ENCODE data around the gene NENF.

- TF ChIP-seq EZH2 (IDR thresholded peaks at IDR 0.05; ENCODE audit: borderline replicate concordance, low read length) = no peak
- TF ChIP-seq CTCF (IDR thresholded peaks at IDR 0.05; ENCODE audit: low read length) = no peak
Observed at GRCh38 chr1:212490276-212490675, 57.6 kb downstream of the NENF start.
